Neural cell (in vitro differentiated cells): ENCODE data around the gene UHRF2. TPM values are rescaled to one million over a fixed set of nuclear protein-coding genes. Genes with fewer than 3 reads are reported as not detected.

Experiments used
- H2AFZ ChIP-seq: fragments of 200-600, 300-800 bp; sonication (generic), shearing (Covaris generic); 2 replicates; pipeline ENCODE4 v1.6.0; 2014; ENCODE audit warnings: low read depth, mild to moderate bottlenecking, antibody characterized with exemption, low read length, moderate library complexity
- H3F3A ChIP-seq: fragments of 200-600 bp; shearing (Covaris generic); 2 replicates; pipeline ENCODE4 v1.6.1; 2016; ENCODE audit warnings: mild to moderate bottlenecking, moderate library complexity, mixed read lengths, antibody characterized with exemption, low read length; ENCODE audit not compliant: insufficient read depth, poor library complexity, severe bottlenecking
- H3K27ac ChIP-seq: fragments of 200-600, 300-800 bp; sonication (generic), shearing (Covaris generic); 2 replicates; pipeline ENCODE4 v1.5.1; 2014; ENCODE audit warnings: mild to moderate bottlenecking, low read length, moderate library complexity
- H3K27me3 ChIP-seq: fragments of 300-800, 200-600 bp; sonication (generic), shearing (Covaris generic); 2 replicates; pipeline ENCODE4 v1.6.0; 2014; ENCODE audit warnings: mild to moderate bottlenecking, low read depth, low read length, moderate library complexity; ENCODE audit not compliant: insufficient read depth
- H3K36me3 ChIP-seq: fragments of 300-800, 200-600 bp; sonication (generic), shearing (Covaris generic); 2 replicates; pipeline ENCODE4 v1.5.1; 2014; ENCODE audit warnings: mild to moderate bottlenecking, antibody characterized with exemption, low read length, moderate library complexity; ENCODE audit not compliant: insufficient read depth
- H3K4me2 ChIP-seq: fragments of 300-800, 200-600 bp; sonication (generic), shearing (Covaris generic); 2 replicates; pipeline ENCODE4 v1.6.0; 2014; ENCODE audit warnings: mild to moderate bottlenecking, low read length
- H3K4me3 ChIP-seq: fragments of 300-800, 200-600 bp; sonication (generic), shearing (Covaris generic); 2 replicates; pipeline ENCODE4 v1.5.1; 2014; ENCODE audit warnings: mild to moderate bottlenecking, low read length, moderate library complexity
- H3K79me2 ChIP-seq: fragments of 200-600 bp; shearing (Covaris generic); replicated peaks from 2 replicates; pipeline ENCODE4 v1.6.0; 2014; ENCODE audit warnings: mild to moderate bottlenecking, low read length, moderate library complexity; ENCODE audit not compliant: insufficient read depth
- H3K9ac ChIP-seq: fragments of 300-800, 200-600 bp; sonication (generic), shearing (Covaris generic); 2 replicates; pipeline ENCODE4 v1.6.1; 2016; ENCODE audit warnings: mild to moderate bottlenecking, low read length, mixed read lengths
- H3K9me2 ChIP-seq: fragments of 200-600 bp; shearing (Covaris generic); 2 replicates; pipeline ENCODE4 v1.6.1; 2016; ENCODE audit warnings: mild to moderate bottlenecking, low read length, mixed read lengths; ENCODE audit not compliant: insufficient read depth
- H3K9me3 ChIP-seq: fragments of 200-600, 300-800 bp; sonication (generic), shearing (Covaris generic); 2 replicates; pipeline ENCODE4 v1.6.1; 2016; ENCODE audit warnings: mild to moderate bottlenecking, mixed run types, low read length, moderate library complexity, mixed read lengths
- H4K20me1 ChIP-seq: fragments of 200-600 bp; shearing (Covaris generic); 2 replicates; pipeline ENCODE4 v1.6.1; 2016; ENCODE audit warnings: mild to moderate bottlenecking, mixed run types; ENCODE audit not compliant: insufficient read depth
- CTCF ChIP-seq: fragments of 450-650 bp; IDR thresholded peaks from 2 replicates; pipeline ENCODE4 v1.5.1; 2014; ENCODE audit warnings: antibody characterized with exemption, mild to moderate bottlenecking, moderate library complexity; ENCODE audit not compliant: poor library complexity, severe bottlenecking
- EP300 ChIP-seq: fragments of 450-650 bp; conservative IDR thresholded peaks from 2 replicates; pipeline ENCODE4 v1.6.1; 2014; ENCODE audit warnings: antibody characterized with exemption, mild to moderate bottlenecking, moderate library complexity; ENCODE audit not compliant: poor library complexity, severe bottlenecking
- EZH2 ChIP-seq: fragments of 200-600, 300-800 bp; shearing (Covaris generic), sonication (generic); IDR thresholded peaks from 2 replicates; pipeline ENCODE4 v1.6.1; 2014; ENCODE audit warnings: antibody characterized with exemption, low read length, borderline replicate concordance, mild to moderate bottlenecking; ENCODE audit not compliant: insufficient read depth, poor library complexity, severe bottlenecking
- MXI1 ChIP-seq: fragments of 450-650 bp; conservative IDR thresholded peaks from 2 replicates; pipeline ENCODE4 v1.6.1; 2014; ENCODE audit warnings: antibody characterized with exemption, mild to moderate bottlenecking; ENCODE audit not compliant: poor library complexity, severe bottlenecking
- POLR2AphosphoS5 ChIP-seq: IDR thresholded peaks from 2 replicates; pipeline ENCODE4 v1.6.1; 2012
- RAD21 ChIP-seq: fragments of 450-650 bp; conservative IDR thresholded peaks from 2 replicates; pipeline ENCODE4 v1.6.1; 2014; ENCODE audit warnings: antibody characterized with exemption, mild to moderate bottlenecking, moderate library complexity
- SMC3 ChIP-seq: fragments of 450-650 bp; conservative IDR thresholded peaks from 2 replicates; pipeline ENCODE4 v1.6.1; 2014; ENCODE audit warnings: antibody characterized with exemption, mild to moderate bottlenecking, moderate library complexity; ENCODE audit not compliant: poor library complexity
- TAF1 ChIP-seq: IDR thresholded peaks from 2 replicates; pipeline ENCODE4 v1.6.1; 2012; ENCODE audit warnings: low read depth
- polyA plus RNA-seq: library from polyadenylated mRNA; depleted of rRNA; stranded (reverse); fragments of >200 nt; gene quantifications from 2 replicates; pipeline ENCODE4 v1.2.3, GENCODE V29; 2014
- TF ChIP-seq, protein P1 (sequence below): IDR thresholded peaks from 2 replicates; pipeline ENCODE4 v1.6.1; 2012; ENCODE audit warnings: borderline replicate concordance

UHRF2 gene
- polyA plus RNA-seq, 1 donor from 2014 or later, result 96.6 TPM

DNA sequence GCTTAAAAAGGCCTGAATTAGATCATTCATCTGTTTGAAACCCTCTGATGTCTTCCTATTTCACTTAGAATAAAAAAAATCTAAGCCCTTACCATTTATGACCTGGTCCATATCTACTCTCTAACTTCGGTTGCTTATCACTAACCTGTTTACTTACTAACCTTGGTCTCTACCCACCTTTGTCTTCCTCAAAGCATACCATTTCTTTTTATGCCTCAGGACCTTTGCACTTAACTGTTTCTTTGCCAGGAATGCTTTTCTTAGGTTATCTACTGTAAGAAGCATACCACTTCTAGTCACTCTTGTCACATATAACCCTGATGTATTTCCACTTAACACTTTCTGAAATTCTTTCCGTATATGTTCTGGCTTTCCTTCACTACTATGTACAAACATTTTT is 67.0 kb downstream of the UHRF2 start:
- Histone ChIP-seq H3K79me2 (no peaks in the 10 kb centered on the region), H4K20me1 (no peaks in the 10 kb centered on the region), H3K9me3 (no peaks in the 10 kb centered on the region), H2AFZ (no peak overlapping the region), H3K9me2 (no peaks in the 10 kb centered on the region), H3K9ac (no peak overlapping the region), H3K4me3 (no peak overlapping the region), H3F3A (no peaks in the 10 kb centered on the region), H3K27me3 (no peaks in the 10 kb centered on the region), H3K36me3 (no peaks in the 10 kb centered on the region), H3K4me2 (no peak overlapping the region), H3K27ac (no peak overlapping the region)
- TF ChIP-seq POLR2AphosphoS5, result no peak
- TF ChIP-seq RAD21, result no peak

DNA sequence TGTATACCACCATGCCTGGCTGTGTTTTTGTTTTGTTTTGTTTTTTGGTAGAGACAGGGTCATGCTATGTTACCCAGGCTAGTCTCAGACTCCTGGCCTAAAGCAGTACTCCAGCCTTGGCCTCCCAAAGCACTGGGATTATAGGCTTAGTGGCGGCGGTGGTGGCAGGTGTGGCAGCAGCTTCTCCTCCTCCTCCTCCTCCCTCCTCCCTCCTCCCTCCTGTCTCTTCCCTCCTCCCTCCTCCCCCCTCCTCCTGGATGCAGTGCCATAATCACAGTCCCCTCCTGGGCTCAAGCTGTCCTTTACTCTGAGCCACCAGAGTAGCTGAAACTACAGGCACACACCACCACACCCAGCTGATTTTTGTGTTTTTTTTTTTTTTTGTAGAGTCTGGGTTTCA is 71.2 kb downstream of the UHRF2 start:
- no peaks in the 10 kb centered on the region for H3K27me3 ChIP-seq
- H3K9me2 ChIP-seq, result no peaks in the 10 kb centered on the region
- no peaks in the 10 kb centered on the region for H3K36me3 ChIP-seq
- no peaks in the 10 kb centered on the region for H3F3A ChIP-seq
- TF ChIP-seq, protein P1, sequence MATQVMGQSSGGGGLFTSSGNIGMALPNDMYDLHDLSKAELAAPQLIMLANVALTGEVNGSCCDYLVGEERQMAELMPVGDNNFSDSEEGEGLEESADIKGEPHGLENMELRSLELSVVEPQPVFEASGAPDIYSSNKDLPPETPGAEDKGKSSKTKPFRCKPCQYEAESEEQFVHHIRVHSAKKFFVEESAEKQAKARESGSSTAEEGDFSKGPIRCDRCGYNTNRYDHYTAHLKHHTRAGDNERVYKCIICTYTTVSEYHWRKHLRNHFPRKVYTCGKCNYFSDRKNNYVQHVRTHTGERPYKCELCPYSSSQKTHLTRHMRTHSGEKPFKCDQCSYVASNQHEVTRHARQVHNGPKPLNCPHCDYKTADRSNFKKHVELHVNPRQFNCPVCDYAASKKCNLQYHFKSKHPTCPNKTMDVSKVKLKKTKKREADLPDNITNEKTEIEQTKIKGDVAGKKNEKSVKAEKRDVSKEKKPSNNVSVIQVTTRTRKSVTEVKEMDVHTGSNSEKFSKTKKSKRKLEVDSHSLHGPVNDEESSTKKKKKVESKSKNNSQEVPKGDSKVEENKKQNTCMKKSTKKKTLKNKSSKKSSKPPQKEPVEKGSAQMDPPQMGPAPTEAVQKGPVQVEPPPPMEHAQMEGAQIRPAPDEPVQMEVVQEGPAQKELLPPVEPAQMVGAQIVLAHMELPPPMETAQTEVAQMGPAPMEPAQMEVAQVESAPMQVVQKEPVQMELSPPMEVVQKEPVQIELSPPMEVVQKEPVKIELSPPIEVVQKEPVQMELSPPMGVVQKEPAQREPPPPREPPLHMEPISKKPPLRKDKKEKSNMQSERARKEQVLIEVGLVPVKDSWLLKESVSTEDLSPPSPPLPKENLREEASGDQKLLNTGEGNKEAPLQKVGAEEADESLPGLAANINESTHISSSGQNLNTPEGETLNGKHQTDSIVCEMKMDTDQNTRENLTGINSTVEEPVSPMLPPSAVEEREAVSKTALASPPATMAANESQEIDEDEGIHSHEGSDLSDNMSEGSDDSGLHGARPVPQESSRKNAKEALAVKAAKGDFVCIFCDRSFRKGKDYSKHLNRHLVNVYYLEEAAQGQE, result no peak
- TF ChIP-seq MXI1 (no peak), TAF1 (no peak), POLR2AphosphoS5 (no peak), SMC3 (no peak), EP300 (no peak), EZH2 (no peak), RAD21 (no peak), CTCF (no peak)
- no peak overlapping the region for H3K27ac ChIP-seq
- H3K9ac ChIP-seq, result no peak overlapping the region
- no peak overlapping the region for H2AFZ ChIP-seq
- H3K4me2 ChIP-seq, result no peak overlapping the region
- H3K79me2 ChIP-seq, result no peaks in the 10 kb centered on the region
- no peaks in the 10 kb centered on the region for H3K9me3 ChIP-seq
- H4K20me1 ChIP-seq, result no peaks in the 10 kb centered on the region
- no peak overlapping the region for H3K4me3 ChIP-seq

DNA sequence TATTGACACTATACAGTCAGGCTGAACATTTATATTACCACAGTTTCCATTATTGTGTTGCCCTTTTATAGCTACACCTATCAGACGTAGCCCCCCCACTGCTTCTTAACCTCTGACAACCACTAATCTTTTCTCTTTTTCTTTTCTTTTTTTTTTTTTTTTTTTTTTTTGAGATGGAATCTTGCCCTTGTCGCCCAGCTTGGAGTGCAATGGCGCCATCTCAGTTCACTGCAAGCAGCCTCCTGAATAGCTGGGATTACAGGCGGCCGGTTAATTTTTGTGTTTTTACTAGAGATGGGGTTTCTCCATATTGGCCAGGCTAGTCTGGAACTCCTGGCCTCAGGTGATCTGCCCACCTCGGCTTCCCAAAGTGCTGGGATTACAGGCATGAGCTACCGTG is 75.4 kb downstream of the UHRF2 start:
- H3K4me2 ChIP-seq, result no peak overlapping the region
- no peaks in the 10 kb centered on the region for H3K9me3 ChIP-seq
- no peak overlapping the region for H3K9ac ChIP-seq
- H3F3A ChIP-seq, result no peaks in the 10 kb centered on the region
- TF ChIP-seq TAF1, result no peak
- no peak overlapping the region for H3K27ac ChIP-seq
- H3K79me2 ChIP-seq, result peaks cover 11% of the 10 kb centered on the region
- H3K27me3 ChIP-seq, result no peaks in the 10 kb centered on the region
- no peaks in the 10 kb centered on the region for H4K20me1 ChIP-seq
- H3K36me3 ChIP-seq, result no peaks in the 10 kb centered on the region
- no peak overlapping the region for H2AFZ ChIP-seq
- H3K4me3 ChIP-seq, result no peak overlapping the region
- no peaks in the 10 kb centered on the region for H3K9me2 ChIP-seq
